ENCODE results near the gene KY. TPM values are rescaled to one million over a fixed set of nuclear protein-coding genes. Genes with fewer than 3 reads are reported as not detected.

Gene KY
- total RNA-seq, 4 donors from 2014 or later: 0.09 to 0.13 TPM; not detected in 2

- DNase-seq (ENCODE audit: low spot score): no peak
- no peak for ATAC-seq (ENCODE audit: low FRiP score)
- TF ChIP-seq CTCF (IDR thresholded peaks at IDR 0.05): no peak
Observed at GRCh38 chr3:134608023-134608770, 42.6 kb downstream of the KY start.

- no peak for DNase-seq (ENCODE audit: low spot score)
- ATAC-seq (ENCODE audit: low FRiP score): no peak
- TF ChIP-seq CTCF (IDR thresholded peaks at IDR 0.05): no peak
Observed at GRCh38 chr3:134607054-134608022, 43.5 kb downstream of the KY start.

DNA sequence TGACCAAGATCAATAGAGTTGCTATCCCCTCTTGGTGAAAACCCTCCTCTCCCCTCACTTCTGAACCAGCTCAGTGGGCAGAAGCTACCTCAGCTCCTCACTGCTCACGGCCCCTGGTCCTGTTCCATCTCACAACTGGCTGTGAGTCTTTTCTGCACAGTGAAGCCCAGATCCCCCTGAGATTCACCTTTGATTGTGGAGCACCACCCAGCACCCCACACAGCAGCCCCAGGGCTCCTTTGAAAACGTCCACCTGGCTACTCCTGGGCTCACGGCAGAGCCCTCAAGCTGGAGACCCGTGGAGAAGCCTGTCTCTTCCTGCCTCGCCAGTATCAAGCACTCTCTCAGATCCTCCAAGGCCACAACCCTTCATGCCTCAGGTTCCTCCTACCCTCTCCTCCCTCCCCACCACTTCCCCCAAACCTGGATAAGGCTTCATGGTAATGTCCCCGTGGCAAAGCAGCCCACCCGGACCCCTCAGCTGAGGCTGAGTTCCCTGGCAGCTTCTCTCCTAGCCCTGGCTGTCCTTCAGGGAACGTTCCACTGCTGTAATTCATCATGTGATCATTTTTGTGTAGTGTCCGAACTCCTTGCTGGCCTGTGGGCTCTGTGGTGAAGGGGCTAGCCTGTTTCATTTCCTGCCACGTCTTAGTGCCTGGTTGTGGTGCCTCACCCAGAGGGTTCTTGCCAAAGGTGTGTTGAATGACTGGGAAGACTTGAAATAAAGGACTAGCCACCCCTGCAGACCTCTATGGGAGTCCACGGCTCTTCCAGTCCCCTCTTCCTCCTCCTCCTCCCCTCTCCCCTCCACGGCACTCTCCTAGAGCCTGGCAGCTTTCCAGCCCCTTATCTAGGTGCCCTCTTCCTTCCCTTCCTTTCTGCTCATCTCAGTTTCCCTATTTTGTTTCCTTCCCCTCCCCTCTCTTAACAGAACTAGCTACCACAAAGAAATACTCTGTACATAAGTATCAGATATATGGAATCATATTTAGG is 44.5 kb downstream of the KY start:
- no peak for DNase-seq (ENCODE audit: low spot score)
- no peak for TF ChIP-seq CTCF (IDR thresholded peaks at IDR 0.05)
- no peak for ATAC-seq (ENCODE audit: low FRiP score)

DNA sequence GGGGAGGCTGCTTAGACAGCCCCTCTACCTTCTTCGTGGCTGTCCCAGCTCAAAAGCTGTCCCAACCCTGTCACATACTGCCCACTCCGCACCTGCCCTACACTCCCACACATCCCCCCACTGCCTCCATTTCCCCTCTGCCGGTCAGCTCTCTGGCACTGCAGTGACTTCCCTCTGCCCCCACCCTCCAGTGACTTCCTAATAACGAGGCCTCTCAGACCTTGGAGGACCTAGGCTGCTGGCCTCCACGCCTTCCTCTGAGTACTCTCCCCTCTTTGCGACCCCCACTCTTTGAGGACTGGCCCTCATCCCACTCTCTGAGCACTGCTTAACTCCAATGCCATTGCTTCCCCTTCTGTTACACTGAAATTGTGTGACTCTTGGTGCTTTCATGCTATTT is 45.3 kb downstream of the KY start:
- ATAC-seq (ENCODE audit: low FRiP score) (no peak), DNase-seq (ENCODE audit: low spot score) (no peak)
- no peak for TF ChIP-seq CTCF (IDR thresholded peaks at IDR 0.05)

DNA sequence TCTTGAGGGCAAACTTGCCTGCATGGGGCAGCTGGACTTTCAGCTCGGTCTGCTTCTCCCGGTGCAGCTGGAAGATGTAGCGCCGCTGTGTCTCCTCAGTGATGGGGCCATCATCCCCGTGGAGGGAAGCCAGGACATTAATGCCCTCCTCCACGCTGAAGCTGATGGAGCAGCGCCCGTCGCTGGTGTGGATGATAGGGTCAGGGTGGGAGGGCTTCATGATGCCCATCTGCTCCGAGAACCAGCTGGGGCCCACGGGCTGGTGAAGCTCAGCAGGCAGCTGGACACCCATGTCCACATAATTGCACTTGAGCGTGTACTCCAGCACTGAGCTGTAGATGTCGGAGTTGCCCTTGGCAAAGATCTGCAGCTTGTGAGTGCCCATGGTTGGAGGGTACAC is 46.9 kb downstream of the KY start:
- no peak for DNase-seq (ENCODE audit: low spot score)
- no peak for TF ChIP-seq CTCF (IDR thresholded peaks at IDR 0.05)
- no peak for ATAC-seq (ENCODE audit: low FRiP score)

DNA sequence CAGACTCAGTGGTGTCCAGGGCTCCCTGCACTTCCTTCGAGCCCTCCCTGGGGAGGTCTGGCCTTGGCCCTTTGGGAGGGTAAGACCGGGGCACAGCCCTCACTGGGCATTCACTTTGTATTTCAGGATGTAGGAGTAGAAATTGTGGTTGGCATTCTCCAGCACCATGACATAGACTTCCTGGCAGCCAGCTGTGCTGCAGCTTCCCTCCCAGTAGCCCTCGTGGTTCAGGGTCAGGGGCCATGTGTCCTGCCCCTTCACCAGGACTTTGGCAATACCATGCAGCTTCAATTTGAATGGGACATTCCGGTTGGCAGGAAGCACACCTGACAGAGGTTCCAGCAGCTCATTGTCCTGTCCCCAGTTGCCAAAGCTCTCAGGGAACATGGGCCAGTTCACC is 47.3 kb downstream of the KY start:
- DNase-seq (ENCODE audit: low spot score) (no peak), ATAC-seq (ENCODE audit: low FRiP score) (no peak)
- no peak for TF ChIP-seq CTCF (IDR thresholded peaks at IDR 0.05)
